HL-60 (cell line): Measurements from ENCODE around the gene S1PR5.

Source experiments
- SPI1 ChIP-seq: IDR thresholded peaks from 2 replicates; pipeline ENCODE4 v1.6.1; 2012; ENCODE audit warnings: low read depth, mild to moderate bottlenecking, borderline replicate concordance
- TF ChIP-seq, protein P1 (sequence below): IDR thresholded peaks from one replicate; pipeline ENCODE4 v1.5.1; 2011; ENCODE audit warnings: low read length, control low read depth, inconsistent platforms; ENCODE audit not compliant: insufficient read depth

DNA sequence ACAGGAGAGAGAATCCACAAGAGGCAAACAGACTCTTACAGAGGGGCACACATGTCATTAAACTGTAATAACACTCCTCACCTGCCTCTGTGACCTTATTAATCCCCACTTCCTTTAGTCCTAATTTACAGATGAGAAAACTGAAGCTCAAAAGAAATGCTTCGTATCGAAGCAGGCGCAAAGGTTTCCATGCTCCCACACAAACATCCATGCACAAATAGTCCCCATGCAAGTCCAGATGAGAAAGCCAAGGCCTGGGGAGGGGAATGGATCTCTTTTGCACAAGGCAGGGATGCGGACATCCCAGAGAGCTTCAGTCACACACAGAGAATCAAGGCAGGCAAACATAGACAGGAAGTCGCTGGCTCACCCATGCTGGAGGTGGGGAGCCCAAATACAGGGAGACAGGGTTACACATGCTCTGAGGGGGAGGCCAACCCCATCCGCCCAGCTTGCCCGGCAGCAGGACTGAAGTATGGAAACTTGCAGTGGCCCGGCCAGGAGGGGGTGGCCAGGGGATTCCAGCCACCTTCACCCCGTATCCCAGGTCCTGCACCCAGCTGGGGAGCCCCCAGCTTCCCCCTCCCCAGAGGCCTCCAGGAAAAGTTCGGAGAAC is 468 bp downstream of the S1PR5 start:
- TF ChIP-seq, protein P1, sequence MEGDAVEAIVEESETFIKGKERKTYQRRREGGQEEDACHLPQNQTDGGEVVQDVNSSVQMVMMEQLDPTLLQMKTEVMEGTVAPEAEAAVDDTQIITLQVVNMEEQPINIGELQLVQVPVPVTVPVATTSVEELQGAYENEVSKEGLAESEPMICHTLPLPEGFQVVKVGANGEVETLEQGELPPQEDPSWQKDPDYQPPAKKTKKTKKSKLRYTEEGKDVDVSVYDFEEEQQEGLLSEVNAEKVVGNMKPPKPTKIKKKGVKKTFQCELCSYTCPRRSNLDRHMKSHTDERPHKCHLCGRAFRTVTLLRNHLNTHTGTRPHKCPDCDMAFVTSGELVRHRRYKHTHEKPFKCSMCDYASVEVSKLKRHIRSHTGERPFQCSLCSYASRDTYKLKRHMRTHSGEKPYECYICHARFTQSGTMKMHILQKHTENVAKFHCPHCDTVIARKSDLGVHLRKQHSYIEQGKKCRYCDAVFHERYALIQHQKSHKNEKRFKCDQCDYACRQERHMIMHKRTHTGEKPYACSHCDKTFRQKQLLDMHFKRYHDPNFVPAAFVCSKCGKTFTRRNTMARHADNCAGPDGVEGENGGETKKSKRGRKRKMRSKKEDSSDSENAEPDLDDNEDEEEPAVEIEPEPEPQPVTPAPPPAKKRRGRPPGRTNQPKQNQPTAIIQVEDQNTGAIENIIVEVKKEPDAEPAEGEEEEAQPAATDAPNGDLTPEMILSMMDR, result no peak
- TF ChIP-seq SPI1, result no peak
